Keratinocyte (primary cell): ENCODE measurements around the gene TLK1.

Experiments
- EZH2 ChIP-seq: IDR thresholded peaks from one replicate; pipeline ENCODE4 v1.6.1; 2012; ENCODE audit warnings: inconsistent platforms, mild to moderate bottlenecking, low read length, moderate library complexity
- TF ChIP-seq, protein P1 (sequence below), 3 experiments: IDR thresholded peaks in 1 of 3; conservative IDR thresholded peaks in 1 of 3; optimal IDR thresholded peaks in 1 of 3; 2 replicates in 2 of 3; 3 replicates in 1 of 3; pipeline versions ENCODE3 to v1.5.1; 2011; ENCODE audit warnings: low read length in 3 of 3, mild to moderate bottlenecking in 3 of 3, moderate library complexity in 2 of 3, control low read depth in 1 of 3, inconsistent platforms in 1 of 3; ENCODE audit not compliant: insufficient read depth in 2 of 3; ENCODE audit errors: extremely low read depth in 1 of 3

DNA sequence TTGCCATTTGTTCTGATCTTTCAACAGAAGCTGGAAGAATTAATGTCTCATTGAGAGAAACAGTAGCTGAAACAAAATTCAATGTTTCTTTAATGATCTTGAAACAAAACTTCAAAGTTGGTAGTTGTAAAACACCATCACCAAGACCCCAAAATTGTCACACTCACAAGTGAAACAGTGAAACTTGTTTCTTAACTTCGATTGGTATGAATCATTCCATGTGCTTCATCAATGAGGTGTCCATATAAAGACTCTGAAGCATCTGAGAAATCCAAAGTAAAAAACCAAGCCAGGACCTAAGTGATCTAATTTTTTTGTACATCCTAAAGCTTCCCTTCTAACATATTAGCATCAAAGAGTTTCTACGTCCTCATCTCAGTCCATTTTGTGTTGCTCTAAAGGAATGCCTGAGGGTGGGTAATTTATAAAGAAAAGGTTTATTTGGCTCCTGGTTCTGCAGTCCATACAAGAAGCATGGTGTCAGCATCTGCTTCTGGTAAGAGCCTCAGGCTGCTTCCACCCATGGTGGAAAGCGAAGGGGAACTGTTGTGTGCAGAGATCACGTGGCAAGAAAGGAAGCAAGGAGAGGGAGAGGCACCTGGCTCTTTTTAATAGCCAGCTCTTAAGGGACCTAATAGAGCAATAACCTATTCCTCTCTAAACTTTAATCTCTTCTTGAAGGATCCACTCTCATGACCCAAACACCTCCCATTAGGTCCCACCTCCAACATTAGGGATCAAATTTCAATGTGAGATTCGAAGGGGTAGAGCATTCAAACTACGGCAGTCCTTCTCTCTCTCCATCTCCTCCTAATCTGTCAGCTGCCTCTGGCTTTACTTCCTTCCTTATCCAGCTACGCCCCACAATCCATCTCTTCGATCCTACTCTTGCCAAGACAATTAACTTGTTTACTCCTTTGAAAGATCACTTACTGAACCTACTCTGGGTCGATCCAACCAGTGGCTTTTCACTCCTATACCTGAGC lies 20.7 kb upstream of the TLK1 start:
- TF ChIP-seq, protein P1, sequence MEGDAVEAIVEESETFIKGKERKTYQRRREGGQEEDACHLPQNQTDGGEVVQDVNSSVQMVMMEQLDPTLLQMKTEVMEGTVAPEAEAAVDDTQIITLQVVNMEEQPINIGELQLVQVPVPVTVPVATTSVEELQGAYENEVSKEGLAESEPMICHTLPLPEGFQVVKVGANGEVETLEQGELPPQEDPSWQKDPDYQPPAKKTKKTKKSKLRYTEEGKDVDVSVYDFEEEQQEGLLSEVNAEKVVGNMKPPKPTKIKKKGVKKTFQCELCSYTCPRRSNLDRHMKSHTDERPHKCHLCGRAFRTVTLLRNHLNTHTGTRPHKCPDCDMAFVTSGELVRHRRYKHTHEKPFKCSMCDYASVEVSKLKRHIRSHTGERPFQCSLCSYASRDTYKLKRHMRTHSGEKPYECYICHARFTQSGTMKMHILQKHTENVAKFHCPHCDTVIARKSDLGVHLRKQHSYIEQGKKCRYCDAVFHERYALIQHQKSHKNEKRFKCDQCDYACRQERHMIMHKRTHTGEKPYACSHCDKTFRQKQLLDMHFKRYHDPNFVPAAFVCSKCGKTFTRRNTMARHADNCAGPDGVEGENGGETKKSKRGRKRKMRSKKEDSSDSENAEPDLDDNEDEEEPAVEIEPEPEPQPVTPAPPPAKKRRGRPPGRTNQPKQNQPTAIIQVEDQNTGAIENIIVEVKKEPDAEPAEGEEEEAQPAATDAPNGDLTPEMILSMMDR (optimal IDR thresholded peaks at IDR 0.05 in 1 of 3, IDR thresholded peaks at IDR 0.05 in 1 of 3, conservative IDR thresholded peaks at IDR 0.05 in 1 of 3; ENCODE audit: extremely low read depth in 1 of 3, insufficient read depth in 2 of 3, low read length in 3 of 3): no peak
- no peak for TF ChIP-seq EZH2
